ENCODE results near the gene SP140L. TPM values are rescaled to one million over a fixed set of nuclear protein-coding genes. Genes with fewer than 3 reads are reported as not detected.
A peak's percentile ranks its signal among the peaks of the same experiment; 100 is the strongest.

SP140L gene
- total and polyA plus RNA-seq, 4 donors, result 6.0 to 21.8 (median 13.3) TPM

DNA sequence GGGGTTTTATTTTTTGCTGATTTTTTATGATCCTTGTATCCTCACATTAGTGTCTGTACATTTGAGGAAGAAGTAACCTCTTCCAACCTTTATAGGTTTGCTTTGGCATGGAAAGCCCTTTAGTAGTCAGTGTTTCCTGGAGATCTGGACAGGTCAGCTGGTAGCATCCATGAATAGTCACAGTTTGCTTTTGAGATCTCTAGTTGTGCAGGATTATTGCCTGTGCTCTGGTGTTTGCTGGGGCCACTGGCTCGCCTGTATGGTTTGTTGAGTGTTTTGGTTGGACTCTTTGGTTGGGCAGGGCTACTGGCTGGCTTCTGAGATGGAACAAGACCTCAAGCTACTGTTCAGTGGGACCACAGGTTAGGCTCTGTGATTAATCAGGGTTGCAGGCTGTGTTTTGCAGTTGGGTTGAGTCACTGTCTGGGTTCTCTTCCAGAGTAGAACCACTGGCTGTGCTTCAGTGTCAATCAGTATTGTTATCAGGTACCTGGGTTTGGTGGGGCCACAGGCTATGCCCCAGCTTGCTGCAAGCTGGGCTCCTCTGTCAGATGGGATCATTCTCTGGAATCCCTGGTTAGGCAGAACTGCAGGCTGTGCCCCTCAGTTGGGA, 20.0 kb downstream of the SP140L start:
- H3K9me3 ChIP-seq (ENCODE audit: control insufficient read depth, low read length), result peaks cover 6% of the 10 kb centered on the region
- 65 to 68% methylated on average over 1 of the region's 1 CpG for WGBS, 2 donors
- H3K36me3 ChIP-seq (ENCODE audit: control insufficient read depth in 1 of 2, insufficient read depth in 2 of 2, low read length in 1 of 2), result no peaks in the 10 kb centered on the region
- ATAC-seq (ENCODE audit: low FRiP score) (no peak), DNase-seq (no peak)
- H3K27me3 ChIP-seq (ENCODE audit: control insufficient read depth in 1 of 2, insufficient read depth in 2 of 2, low read length in 1 of 2), result no peaks in the 10 kb centered on the region
- intact Hi-C loops (cut with DNase I), result no loop called here
- no peaks in the 10 kb centered on the region for H3K4me1 ChIP-seq (ENCODE audit: control insufficient read depth in 1 of 2, insufficient read depth in 2 of 2, low read length in 2 of 2)
- H3K4me3 ChIP-seq (ENCODE audit: low read length in 2 of 2), result no peak overlapping the region
- H3K27ac ChIP-seq (ENCODE audit: low read depth in 1 of 2, low read length in 2 of 2), result no peak overlapping the region

DNA sequence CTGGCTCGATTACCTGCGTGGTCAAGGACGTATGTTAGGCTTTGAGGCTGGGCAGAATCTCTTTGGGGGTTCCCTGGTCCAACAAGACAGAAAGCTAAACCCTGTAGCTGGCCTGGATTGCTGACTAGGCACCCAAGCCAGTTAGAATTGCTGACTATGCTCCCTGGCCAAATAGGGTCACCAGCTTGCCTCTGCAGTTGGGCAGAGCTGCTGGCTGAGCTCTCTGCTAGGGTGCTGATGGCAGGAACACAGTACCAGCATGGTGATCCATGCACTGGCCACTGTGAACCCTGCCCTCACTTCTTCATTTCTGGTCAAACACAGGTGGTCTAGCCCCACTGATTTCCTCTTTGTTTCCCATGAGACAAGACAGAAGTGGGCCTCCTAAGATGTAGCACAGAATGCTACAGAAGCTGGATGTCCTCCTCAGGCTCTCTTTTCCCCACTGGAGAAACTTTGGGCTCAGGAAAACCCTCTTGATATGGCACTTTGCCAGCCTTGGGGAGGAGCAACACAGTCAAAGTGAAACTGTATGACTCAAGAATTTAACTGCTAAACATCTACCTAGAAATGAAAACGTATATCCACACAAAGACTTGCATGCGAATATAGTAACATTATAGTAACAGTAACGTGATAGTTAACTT, 20.8 kb downstream of the SP140L start:
- ATAC-seq (ENCODE audit: low FRiP score), result no peak
- intact Hi-C loops (cut with DNase I), result no loop called here
- Histone ChIP-seq H3K27me3 (ENCODE audit: control insufficient read depth in 1 of 2, insufficient read depth in 2 of 2, low read length in 1 of 2) (no peaks in the 10 kb centered on the region), H3K27ac (ENCODE audit: low read depth in 1 of 2, low read length in 2 of 2) (no peak overlapping the region), H3K4me1 (ENCODE audit: control insufficient read depth in 1 of 2, insufficient read depth in 2 of 2, low read length in 2 of 2) (no peaks in the 10 kb centered on the region), H3K9me3 (ENCODE audit: control insufficient read depth, low read length) (peaks cover 6% of the 10 kb centered on the region), H3K4me3 (ENCODE audit: low read length in 2 of 2) (no peak overlapping the region), H3K36me3 (ENCODE audit: control insufficient read depth in 1 of 2, insufficient read depth in 2 of 2, low read length in 1 of 2) (no peaks in the 10 kb centered on the region)
- DNase-seq, result peak in 1 of 2 donors; percentile 58
- WGBS, 2 donors, result 80 to 82% methylated on average over 6 of the region's 6 CpGs

DNA sequence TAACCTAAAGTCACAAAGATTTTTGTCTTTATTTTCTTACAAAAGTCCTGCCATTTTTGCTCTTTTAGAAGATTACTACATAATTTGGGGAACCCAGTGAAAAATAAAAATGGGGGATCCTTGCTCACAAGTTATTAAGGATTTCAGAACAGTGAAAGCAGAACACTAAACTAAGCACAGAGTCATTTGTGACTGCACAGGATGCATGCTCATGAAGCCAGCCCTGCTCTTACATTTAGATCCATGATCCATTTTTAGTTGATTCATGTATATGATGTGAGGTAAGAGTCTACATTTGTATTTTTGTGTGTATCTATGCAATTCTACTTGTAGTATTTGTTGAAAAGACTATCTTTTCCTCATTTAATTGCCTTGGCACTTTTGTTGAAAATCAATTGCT, 21.8 kb downstream of the SP140L start:
- Histone ChIP-seq H3K4me1 (ENCODE audit: control insufficient read depth in 1 of 2, insufficient read depth in 2 of 2, low read length in 2 of 2) (no peaks in the 10 kb centered on the region), H3K36me3 (ENCODE audit: control insufficient read depth in 1 of 2, insufficient read depth in 2 of 2, low read length in 1 of 2) (no peaks in the 10 kb centered on the region), H3K9me3 (ENCODE audit: control insufficient read depth, low read length) (peaks cover 6% of the 10 kb centered on the region), H3K27me3 (ENCODE audit: control insufficient read depth in 1 of 2, insufficient read depth in 2 of 2, low read length in 1 of 2) (no peaks in the 10 kb centered on the region), H3K4me3 (ENCODE audit: low read length in 2 of 2) (no peak overlapping the region), H3K27ac (ENCODE audit: low read depth in 1 of 2, low read length in 2 of 2) (no peak overlapping the region)
- intact Hi-C loops (cut with DNase I), result no loop called here
- DNase-seq (no peak), ATAC-seq (ENCODE audit: low FRiP score) (no peak)

GRCh38 chr2:230356084-230356483, 29.1 kb downstream of the SP140L start:
- Histone ChIP-seq H3K9me3 (ENCODE audit: control insufficient read depth, low read length) (no peaks in the 10 kb centered on the region), H3K36me3 (ENCODE audit: control insufficient read depth in 1 of 2, insufficient read depth in 2 of 2, low read length in 1 of 2) (peaks cover 4 to 6% of the 10 kb centered on the region in 2 donors), H3K27me3 (ENCODE audit: control insufficient read depth in 1 of 2, insufficient read depth in 2 of 2, low read length in 1 of 2) (no peaks in the 10 kb centered on the region), H3K4me1 (ENCODE audit: control insufficient read depth in 1 of 2, insufficient read depth in 2 of 2, low read length in 2 of 2) (no peaks in the 10 kb centered on the region), H3K27ac (ENCODE audit: low read depth in 1 of 2, low read length in 2 of 2) (no peak overlapping the region), H3K4me3 (ENCODE audit: low read length in 2 of 2) (no peak overlapping the region)
- ATAC-seq (ENCODE audit: low FRiP score), result no peak
- intact Hi-C loops (cut with DNase I), result no loop called here
- WGBS, 2 donors, result 67 to 68% methylated on average over 2 of the region's 2 CpGs
- DNase-seq, result no peak

GRCh38 chr2:230358305-230358704, 31.3 kb downstream of the SP140L start:
- Histone ChIP-seq H3K36me3 (ENCODE audit: control insufficient read depth in 1 of 2, insufficient read depth in 2 of 2, low read length in 1 of 2) (peaks cover 8% of the 10 kb centered on the region in 2 donors), H3K4me3 (ENCODE audit: low read length in 2 of 2) (no peak overlapping the region), H3K4me1 (ENCODE audit: control insufficient read depth in 1 of 2, insufficient read depth in 2 of 2, low read length in 2 of 2) (no peaks in the 10 kb centered on the region), H3K9me3 (ENCODE audit: control insufficient read depth, low read length) (no peaks in the 10 kb centered on the region), H3K27me3 (ENCODE audit: control insufficient read depth in 1 of 2, insufficient read depth in 2 of 2, low read length in 1 of 2) (no peaks in the 10 kb centered on the region), H3K27ac (ENCODE audit: low read depth in 1 of 2, low read length in 2 of 2) (no peak overlapping the region)
- no peak for DNase-seq
- WGBS, 2 donors, result 89 to 92% methylated on average over 1 of the region's 1 CpG
- no peak for ATAC-seq (ENCODE audit: low FRiP score)
- intact Hi-C loops (cut with DNase I), result no loop called here

GRCh38 chr2:230360028-230360427, 33.0 kb downstream of the SP140L start:
- WGBS, 2 donors, result 48 to 63% methylated on average over 1 of the region's 1 CpG
- DNase-seq (no peak), ATAC-seq (ENCODE audit: low FRiP score) (no peak)
- H3K27me3 ChIP-seq (ENCODE audit: control insufficient read depth in 1 of 2, insufficient read depth in 2 of 2, low read length in 1 of 2), result no peaks in the 10 kb centered on the region
- no peak overlapping the region for H3K27ac ChIP-seq (ENCODE audit: low read depth in 1 of 2, low read length in 2 of 2)
- no peaks in the 10 kb centered on the region for H3K4me1 ChIP-seq (ENCODE audit: control insufficient read depth in 1 of 2, insufficient read depth in 2 of 2, low read length in 2 of 2)
- H3K9me3 ChIP-seq (ENCODE audit: control insufficient read depth, low read length), result no peaks in the 10 kb centered on the region
- H3K4me3 ChIP-seq (ENCODE audit: low read length in 2 of 2), result no peak overlapping the region
- intact Hi-C loops (cut with DNase I), result no loop called here
- H3K36me3 ChIP-seq (ENCODE audit: control insufficient read depth in 1 of 2, insufficient read depth in 2 of 2, low read length in 1 of 2), result peaks cover 8% of the 10 kb centered on the region in 2 donors

DNA sequence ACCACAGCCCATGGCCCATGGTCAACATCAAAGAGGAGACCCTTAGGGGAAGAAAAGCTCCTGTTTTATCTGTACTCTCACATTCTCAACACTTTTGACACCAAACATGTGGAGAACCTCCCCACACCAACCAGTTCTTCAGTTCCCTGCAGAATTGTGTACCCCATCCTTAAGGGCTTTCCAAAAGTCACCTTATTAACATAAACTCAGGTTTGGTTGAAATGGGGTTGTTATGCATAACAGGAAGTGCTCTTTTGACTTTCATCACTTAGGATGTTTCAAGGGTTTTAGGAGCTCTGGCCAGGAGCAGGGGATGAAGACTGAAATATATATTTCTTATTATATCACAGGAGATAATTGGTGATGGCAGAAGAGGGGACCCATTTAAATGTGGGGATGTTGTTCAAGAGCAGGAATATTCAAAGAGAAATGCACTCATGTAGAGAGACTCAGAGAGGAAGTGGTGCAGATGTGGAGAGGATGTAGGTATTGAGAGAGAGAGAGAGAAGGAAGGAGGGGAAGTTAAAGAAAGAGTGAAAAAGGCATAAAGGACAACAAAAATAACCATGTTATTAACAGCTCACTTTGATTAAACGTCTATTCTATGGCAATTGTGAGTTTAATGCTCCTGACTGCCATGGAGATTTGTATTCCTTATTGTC, 35.2 kb downstream of the SP140L start:
- H3K4me3 ChIP-seq (ENCODE audit: low read length in 2 of 2), result no peak overlapping the region
- 59 to 70% methylated on average over 1 of the region's 1 CpG for WGBS, 2 donors
- DNase-seq (no peak), ATAC-seq (ENCODE audit: low FRiP score) (no peak)
- intact Hi-C loops (cut with DNase I), result no loop called here
- H3K9me3 ChIP-seq (ENCODE audit: control insufficient read depth, low read length), result no peaks in the 10 kb centered on the region
- H3K4me1 ChIP-seq (ENCODE audit: control insufficient read depth in 1 of 2, insufficient read depth in 2 of 2, low read length in 2 of 2), result no peaks in the 10 kb centered on the region
- H3K27me3 ChIP-seq (ENCODE audit: control insufficient read depth in 1 of 2, insufficient read depth in 2 of 2, low read length in 1 of 2), result no peaks in the 10 kb centered on the region
- peaks cover 8% of the 10 kb centered on the region in 2 donors for H3K36me3 ChIP-seq (ENCODE audit: control insufficient read depth in 1 of 2, insufficient read depth in 2 of 2, low read length in 1 of 2)
- H3K27ac ChIP-seq (ENCODE audit: low read depth in 1 of 2, low read length in 2 of 2), result no peak overlapping the region

GRCh38 chr2:230382108-230382507, 55.1 kb downstream of the SP140L start:
- H3K27me3 ChIP-seq (ENCODE audit: control insufficient read depth in 1 of 2, insufficient read depth in 2 of 2, low read length in 1 of 2), result no peaks in the 10 kb centered on the region
- H3K4me1 ChIP-seq (ENCODE audit: control insufficient read depth in 1 of 2, insufficient read depth in 2 of 2, low read length in 2 of 2), result no peaks in the 10 kb centered on the region
- H3K27ac ChIP-seq (ENCODE audit: low read depth in 1 of 2, low read length in 2 of 2), result no peak overlapping the region
- 95 to 96% methylated on average over 2 of the region's 2 CpGs for WGBS, 2 donors
- H3K9me3 ChIP-seq (ENCODE audit: control insufficient read depth, low read length), result no peaks in the 10 kb centered on the region
- ATAC-seq (ENCODE audit: low FRiP score) (no peak), DNase-seq (no peak)
- peaks cover 0 to 6% of the 10 kb centered on the region in 2 donors for H3K36me3 ChIP-seq (ENCODE audit: control insufficient read depth in 1 of 2, insufficient read depth in 2 of 2, low read length in 1 of 2)
- intact Hi-C loops (cut with DNase I), result no loop called here
- H3K4me3 ChIP-seq (ENCODE audit: low read length in 2 of 2), result no peak overlapping the region

GRCh38 chr2:230383453-230383852, 56.5 kb downstream of the SP140L start:
- Histone ChIP-seq H3K36me3 (ENCODE audit: control insufficient read depth in 1 of 2, insufficient read depth in 2 of 2, low read length in 1 of 2) (peaks cover 0 to 6% of the 10 kb centered on the region in 2 donors), H3K4me3 (ENCODE audit: low read length in 2 of 2) (no peak overlapping the region), H3K27ac (ENCODE audit: low read depth in 1 of 2, low read length in 2 of 2) (no peak overlapping the region), H3K4me1 (ENCODE audit: control insufficient read depth in 1 of 2, insufficient read depth in 2 of 2, low read length in 2 of 2) (no peaks in the 10 kb centered on the region), H3K9me3 (ENCODE audit: control insufficient read depth, low read length) (no peaks in the 10 kb centered on the region), H3K27me3 (ENCODE audit: control insufficient read depth in 1 of 2, insufficient read depth in 2 of 2, low read length in 1 of 2) (no peaks in the 10 kb centered on the region)
- DNase-seq (no peak), ATAC-seq (ENCODE audit: low FRiP score) (no peak)
- intact Hi-C loops (cut with DNase I), result no loop called here
- WGBS, 2 donors, result 72 to 77% methylated on average over 5 of the region's 5 CpGs

All from aorta (tissue), 5 donors.